Measurements from ENCODE around the gene MYD88.
A peak's percentile ranks its signal among the peaks of the same experiment; 100 is the strongest.

Gene MYD88

DNA sequence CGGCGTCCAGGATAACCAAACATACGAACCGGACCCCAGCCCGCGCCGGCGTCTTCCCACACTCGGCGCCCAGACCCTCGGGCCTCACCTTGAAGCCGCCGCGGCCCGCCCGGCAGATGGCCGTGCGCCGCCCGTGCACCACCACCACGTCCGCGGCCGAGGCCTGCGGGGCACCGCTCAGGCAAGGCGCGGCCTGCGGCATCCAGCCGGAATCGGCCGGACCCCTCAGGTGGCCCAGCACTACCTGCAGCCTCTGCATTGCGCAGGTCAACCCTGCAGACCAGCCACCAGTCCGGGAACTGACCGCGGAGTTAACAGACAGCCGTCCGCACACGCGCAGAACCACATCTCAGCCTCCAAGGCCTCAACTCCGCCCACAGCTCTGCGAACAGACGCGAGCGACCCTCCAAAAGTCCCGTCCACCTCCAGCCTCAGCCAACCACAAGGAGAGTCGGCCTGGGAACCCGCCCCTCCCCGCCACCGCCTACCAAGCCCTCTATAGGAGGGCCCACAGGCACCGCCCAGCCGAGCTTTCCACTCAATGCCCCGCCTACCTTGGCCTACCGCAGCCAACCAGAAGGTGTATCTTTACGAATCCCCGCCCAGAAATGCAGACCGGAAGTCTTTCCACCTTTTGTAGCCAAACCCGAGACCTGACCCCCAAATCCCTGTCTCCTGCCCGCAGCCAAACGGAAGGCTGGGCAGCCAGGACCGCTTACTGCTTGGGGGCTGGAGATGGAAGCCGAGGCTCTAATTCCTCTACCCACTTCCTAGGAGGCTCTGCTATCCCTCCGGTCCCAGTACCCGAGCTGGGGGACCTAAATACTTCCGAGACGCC, 1.5 kb upstream of the MYD88 start, which contains the start of gene ACAA1:
Gene ACAA1 (minus strand): TSS at position 351 of the 838 bp plus-strand sequence. CDS start 92 bp downstream, at position 259.
- TF ChIP-seq, protein P1, sequence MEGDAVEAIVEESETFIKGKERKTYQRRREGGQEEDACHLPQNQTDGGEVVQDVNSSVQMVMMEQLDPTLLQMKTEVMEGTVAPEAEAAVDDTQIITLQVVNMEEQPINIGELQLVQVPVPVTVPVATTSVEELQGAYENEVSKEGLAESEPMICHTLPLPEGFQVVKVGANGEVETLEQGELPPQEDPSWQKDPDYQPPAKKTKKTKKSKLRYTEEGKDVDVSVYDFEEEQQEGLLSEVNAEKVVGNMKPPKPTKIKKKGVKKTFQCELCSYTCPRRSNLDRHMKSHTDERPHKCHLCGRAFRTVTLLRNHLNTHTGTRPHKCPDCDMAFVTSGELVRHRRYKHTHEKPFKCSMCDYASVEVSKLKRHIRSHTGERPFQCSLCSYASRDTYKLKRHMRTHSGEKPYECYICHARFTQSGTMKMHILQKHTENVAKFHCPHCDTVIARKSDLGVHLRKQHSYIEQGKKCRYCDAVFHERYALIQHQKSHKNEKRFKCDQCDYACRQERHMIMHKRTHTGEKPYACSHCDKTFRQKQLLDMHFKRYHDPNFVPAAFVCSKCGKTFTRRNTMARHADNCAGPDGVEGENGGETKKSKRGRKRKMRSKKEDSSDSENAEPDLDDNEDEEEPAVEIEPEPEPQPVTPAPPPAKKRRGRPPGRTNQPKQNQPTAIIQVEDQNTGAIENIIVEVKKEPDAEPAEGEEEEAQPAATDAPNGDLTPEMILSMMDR (IDR thresholded peaks at IDR 0.05; ENCODE audit: low read depth, low read length): no peak
- peak; percentile 97 for DNase-seq (ENCODE audit: extremely low read depth, low read depth)

DNA sequence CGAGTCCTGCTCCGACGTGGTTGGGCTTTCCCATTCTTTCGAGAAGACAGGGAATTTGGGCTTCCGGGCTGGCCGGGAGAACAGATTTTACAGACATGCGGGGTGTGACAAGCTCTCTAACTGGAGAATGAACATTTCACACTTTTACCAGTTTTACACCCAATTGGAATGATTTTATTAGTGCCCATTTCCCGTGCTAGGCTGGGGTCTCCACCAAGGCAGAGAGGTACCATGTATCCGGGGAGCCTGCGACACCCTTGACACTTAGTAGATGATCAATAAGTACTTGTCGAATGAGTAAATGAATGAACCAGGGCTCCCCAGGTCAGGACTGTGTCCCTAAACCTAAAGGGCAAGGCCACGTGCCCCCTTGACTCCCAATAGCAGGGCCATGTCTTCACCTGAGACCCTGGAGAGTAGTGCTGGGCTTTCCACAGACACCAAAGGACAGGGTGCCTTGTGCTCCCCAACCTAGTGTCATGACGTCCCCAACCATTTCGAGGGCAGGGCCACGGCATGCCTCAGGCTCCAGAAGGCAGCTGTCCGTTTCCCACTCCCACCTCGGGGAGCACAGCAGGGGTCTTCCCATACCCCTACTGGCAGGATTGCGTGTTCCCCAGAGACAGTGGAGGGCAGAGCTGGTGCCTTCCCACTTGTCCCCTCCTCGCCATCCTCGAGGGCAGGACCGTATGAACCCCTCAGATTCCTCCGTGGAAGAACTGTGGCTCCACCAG, 679 bp upstream of the MYD88 start:
- TF ChIP-seq, protein P1 (IDR thresholded peaks at IDR 0.05; ENCODE audit: low read depth, low read length): no peak; the same call in none of the 2 replicates
- no peak for DNase-seq (ENCODE audit: extremely low read depth, low read depth)

DNA sequence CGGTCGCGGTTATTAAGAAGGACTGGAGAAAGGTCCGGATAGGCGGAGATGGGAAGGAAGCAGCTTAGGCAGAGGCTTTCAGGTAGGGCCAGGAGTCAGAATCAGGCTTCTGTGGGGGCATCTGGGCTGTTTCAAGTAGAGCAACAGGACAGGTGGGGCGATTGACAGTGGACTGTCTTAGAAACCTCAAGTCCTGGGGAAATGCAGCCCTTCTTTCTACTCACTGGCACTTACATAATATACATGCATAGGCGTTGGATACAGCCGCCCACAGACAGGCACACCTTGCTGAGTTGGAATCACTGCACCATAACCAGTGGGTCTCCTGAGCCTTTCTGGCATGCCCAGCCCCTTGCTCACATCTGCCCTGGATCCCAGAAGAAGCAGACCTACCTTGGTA, 730 bp downstream of the MYD88 start:
- DNase-seq (ENCODE audit: extremely low read depth, low read depth): no peak

DNA sequence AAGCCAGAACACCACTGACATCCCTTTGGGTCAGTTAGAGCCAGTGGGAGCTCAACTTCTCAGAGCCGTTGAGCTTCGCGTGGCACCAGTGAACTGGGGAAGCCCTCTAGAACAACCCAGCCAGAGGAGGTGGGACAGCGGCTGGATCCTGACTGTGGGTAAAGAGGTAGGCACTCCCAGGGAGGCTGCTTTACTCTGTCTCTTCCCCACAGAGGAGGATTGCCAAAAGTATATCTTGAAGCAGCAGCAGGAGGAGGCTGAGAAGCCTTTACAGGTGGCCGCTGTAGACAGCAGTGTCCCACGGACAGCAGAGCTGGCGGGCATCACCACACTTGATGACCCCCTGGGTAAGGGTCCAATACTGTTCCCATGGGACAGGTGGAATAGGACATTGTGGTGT, 1.2 kb downstream of the MYD88 start:
- TF ChIP-seq, protein P1 (IDR thresholded peaks at IDR 0.05; ENCODE audit: low read depth, low read length): no peak
- no peak for DNase-seq (ENCODE audit: extremely low read depth, low read depth)

More for the DNA sequence above, 730 bp downstream of the MYD88 start:
- TF ChIP-seq, protein P1 (IDR thresholded peaks at IDR 0.05; ENCODE audit: low read depth, low read length): no peak

DNA sequence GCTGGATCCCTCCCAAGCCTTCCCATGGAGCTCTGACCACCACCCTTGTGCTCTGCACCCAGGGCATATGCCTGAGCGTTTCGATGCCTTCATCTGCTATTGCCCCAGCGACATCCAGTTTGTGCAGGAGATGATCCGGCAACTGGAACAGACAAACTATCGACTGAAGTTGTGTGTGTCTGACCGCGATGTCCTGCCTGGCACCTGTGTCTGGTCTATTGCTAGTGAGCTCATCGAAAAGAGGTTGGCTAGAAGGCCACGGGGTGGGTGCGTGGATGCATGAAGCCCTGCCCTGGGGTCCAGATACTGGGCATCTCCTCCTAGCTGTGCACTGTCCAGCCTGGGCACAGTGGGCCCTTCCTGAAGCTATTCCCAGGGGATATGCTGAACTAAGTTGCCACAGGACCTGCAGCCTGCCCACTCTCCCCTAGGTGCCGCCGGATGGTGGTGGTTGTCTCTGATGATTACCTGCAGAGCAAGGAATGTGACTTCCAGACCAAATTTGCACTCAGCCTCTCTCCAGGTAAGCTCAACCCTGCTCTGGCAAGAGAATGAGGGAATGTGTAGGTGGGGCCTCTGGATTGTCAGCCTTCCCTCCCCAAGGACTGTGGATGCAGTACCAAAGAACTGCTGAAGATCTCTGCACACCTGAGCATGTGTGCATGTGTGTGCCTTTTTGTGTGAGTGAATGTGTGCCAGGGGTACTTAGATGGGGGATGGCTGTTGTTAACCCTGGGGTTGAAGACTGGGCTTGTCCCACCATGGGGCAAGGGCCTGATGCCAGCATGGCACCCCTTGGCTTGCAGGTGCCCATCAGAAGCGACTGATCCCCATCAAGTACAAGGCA, 2.1 kb downstream of the MYD88 start:
- TF ChIP-seq, protein P1 (IDR thresholded peaks at IDR 0.05; ENCODE audit: low read depth, low read length): no peak
- DNase-seq (ENCODE audit: extremely low read depth, low read depth): no peak

DNA sequence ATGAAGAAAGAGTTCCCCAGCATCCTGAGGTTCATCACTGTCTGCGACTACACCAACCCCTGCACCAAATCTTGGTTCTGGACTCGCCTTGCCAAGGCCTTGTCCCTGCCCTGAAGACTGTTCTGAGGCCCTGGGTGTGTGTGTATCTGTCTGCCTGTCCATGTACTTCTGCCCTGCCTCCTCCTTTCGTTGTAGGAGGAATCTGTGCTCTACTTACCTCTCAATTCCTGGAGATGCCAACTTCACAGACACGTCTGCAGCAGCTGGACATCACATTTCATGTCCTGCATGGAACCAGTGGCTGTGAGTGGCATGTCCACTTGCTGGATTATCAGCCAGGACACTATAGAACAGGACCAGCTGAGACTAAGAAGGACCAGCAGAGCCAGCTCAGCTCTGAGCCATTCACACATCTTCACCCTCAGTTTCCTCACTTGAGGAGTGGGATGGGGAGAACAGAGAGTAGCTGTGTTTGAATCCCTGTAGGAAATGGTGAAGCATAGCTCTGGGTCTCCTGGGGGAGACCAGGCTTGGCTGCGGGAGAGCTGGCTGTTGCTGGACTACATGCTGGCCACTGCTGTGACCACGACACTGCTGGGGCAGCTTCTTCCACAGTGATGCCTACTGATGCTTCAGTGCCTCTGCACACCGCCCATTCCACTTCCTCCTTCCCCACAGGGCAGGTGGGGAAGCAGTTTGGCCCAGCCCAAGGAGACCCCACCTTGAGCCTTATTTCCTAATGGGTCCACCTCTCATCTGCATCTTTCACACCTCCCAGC, 2.9 kb downstream of the MYD88 start:
- TF ChIP-seq, protein P1 (IDR thresholded peaks at IDR 0.05; ENCODE audit: low read depth, low read length): no peak
- DNase-seq (ENCODE audit: extremely low read depth, low read depth): no peak
